H7 (cell line): ENCODE data around the gene ABRACL. TPM values are rescaled to one million over a fixed set of nuclear protein-coding genes. Genes with fewer than 3 reads are reported as not detected.

Experiments
- total RNA-seq: library from RNA; depleted of rRNA; stranded (reverse); fragments of >200 nt; shearing (Covaris generic); gene quantifications from 2 replicates; pipeline ENCODE4 v1.2.3, GENCODE V29; 2014; rRNA removed

ABRACL gene
- total RNA-seq, 1 experiment from 2014 or later = 108 TPM

Other genes with a start within 250 kb of the ABRACL start
- gene ECT2L, start 232.7 kb upstream of the ABRACL start, total RNA-seq = 0.03 TPM in 1 of 2 replicates, not detected in the other
- gene REPS1, start 40.5 kb upstream of the ABRACL start, total RNA-seq = 55.8 and 64.1 TPM in 2 replicates
- gene HECA, start 106.3 kb downstream of the ABRACL start, total RNA-seq = 4.4 and 7.4 TPM in 2 replicates